Measurements from ENCODE around the gene ARL15. TPM values are rescaled to one million over a fixed set of nuclear protein-coding genes. Genes with fewer than 3 reads are reported as not detected.
A peak's percentile ranks its signal among the peaks of the same experiment; 100 is the strongest.

ARL15 gene
- total RNA-seq, 1 donor from 2014 or later, result 102 TPM

DNA sequence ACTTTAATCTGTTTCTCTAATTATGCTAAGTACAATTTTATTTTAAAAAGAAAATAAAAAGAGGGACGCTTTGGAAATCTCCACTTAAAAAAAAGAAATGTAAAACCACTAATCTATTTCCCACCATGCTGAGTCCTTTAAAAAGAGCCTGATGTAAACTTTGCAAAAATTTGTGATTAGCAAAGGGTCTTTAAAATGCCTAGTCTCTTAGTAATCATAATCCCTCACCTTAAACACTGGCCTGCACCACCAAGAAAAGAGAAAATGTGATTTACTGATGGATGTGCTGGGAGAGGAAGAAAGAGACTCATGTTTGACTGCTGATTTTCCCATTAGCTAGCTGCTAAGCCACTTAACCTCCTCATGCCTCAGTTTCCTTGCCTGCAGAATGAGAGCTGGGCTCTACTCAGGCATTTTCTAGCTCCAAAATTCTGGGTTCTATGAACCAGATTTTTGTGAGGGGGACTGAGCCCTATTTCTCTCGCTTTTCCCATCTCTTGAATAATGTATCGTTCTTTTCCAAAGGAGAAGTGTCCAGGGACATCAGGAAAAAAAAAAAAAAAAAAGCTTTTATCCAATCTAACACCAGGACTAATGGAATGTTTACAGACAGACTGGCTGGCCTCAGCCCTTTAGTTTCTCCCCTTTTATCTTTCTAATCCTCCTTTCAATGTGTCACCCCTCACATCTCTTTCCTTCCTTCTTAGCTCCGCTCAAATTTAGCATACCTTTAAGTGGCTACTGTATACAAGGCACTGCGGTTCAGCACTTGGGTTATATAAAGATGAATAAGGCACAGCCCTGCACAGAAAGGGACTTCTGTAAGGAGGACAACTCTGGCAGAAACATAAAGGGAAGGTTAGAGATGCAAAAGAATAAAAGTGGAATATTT is 312.4 kb downstream of the ARL15 start:
- Mint-ChIP-seq H3K4me1 (ENCODE audit: unreplicated experiment) (peaks cover 3% of the 10 kb centered on the region), H3K4me3 (ENCODE audit: unreplicated experiment) (no peak overlapping the region), H3K9me3 (ENCODE audit: unreplicated experiment) (no peaks in the 10 kb centered on the region), H3K27ac (ENCODE audit: unreplicated experiment) (no peak overlapping the region), H3K27me3 (ENCODE audit: unreplicated experiment) (peaks cover 1% of the 10 kb centered on the region), H3K36me3 (ENCODE audit: low read depth, unreplicated experiment) (no peaks in the 10 kb centered on the region)
- DNase-seq (ENCODE audit: low spot score), result no peak
- TF ChIP-seq, protein P1, sequence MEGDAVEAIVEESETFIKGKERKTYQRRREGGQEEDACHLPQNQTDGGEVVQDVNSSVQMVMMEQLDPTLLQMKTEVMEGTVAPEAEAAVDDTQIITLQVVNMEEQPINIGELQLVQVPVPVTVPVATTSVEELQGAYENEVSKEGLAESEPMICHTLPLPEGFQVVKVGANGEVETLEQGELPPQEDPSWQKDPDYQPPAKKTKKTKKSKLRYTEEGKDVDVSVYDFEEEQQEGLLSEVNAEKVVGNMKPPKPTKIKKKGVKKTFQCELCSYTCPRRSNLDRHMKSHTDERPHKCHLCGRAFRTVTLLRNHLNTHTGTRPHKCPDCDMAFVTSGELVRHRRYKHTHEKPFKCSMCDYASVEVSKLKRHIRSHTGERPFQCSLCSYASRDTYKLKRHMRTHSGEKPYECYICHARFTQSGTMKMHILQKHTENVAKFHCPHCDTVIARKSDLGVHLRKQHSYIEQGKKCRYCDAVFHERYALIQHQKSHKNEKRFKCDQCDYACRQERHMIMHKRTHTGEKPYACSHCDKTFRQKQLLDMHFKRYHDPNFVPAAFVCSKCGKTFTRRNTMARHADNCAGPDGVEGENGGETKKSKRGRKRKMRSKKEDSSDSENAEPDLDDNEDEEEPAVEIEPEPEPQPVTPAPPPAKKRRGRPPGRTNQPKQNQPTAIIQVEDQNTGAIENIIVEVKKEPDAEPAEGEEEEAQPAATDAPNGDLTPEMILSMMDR (IDR thresholded peaks at IDR 0.05; ENCODE audit: unreplicated experiment), result no peak

- TF ChIP-seq, protein P1 (IDR thresholded peaks at IDR 0.05; ENCODE audit: unreplicated experiment), result no peak
- no peak overlapping the region for H3K27ac Mint-ChIP-seq (ENCODE audit: unreplicated experiment)
- DNase-seq (ENCODE audit: low spot score), result no peak
These were observed 314.4 kb downstream of the ARL15 start for GRCh38 chr5:53996008-53996407.

GRCh38 chr5:53994148-53994547 is 316.2 kb downstream of the ARL15 start:
- Mint-ChIP-seq H3K4me3 (ENCODE audit: unreplicated experiment) (no peak overlapping the region), H3K36me3 (ENCODE audit: low read depth, unreplicated experiment) (no peaks in the 10 kb centered on the region), H3K9me3 (ENCODE audit: unreplicated experiment) (no peaks in the 10 kb centered on the region), H3K4me1 (ENCODE audit: unreplicated experiment) (peaks cover 3% of the 10 kb centered on the region), H3K27ac (ENCODE audit: unreplicated experiment) (no peak overlapping the region), H3K27me3 (ENCODE audit: unreplicated experiment) (peaks cover 1% of the 10 kb centered on the region)
- DNase-seq (ENCODE audit: low spot score), result no peak
- TF ChIP-seq, protein P1 (IDR thresholded peaks at IDR 0.05; ENCODE audit: unreplicated experiment), result no peak

More at GRCh38 chr5:53996008-53996407, 314.4 kb downstream of the ARL15 start:
- Mint-ChIP-seq H3K27me3 (ENCODE audit: unreplicated experiment) (peaks cover 1% of the 10 kb centered on the region), H3K36me3 (ENCODE audit: low read depth, unreplicated experiment) (no peaks in the 10 kb centered on the region), H3K4me1 (ENCODE audit: unreplicated experiment) (peaks cover 3% of the 10 kb centered on the region), H3K4me3 (ENCODE audit: unreplicated experiment) (no peak overlapping the region), H3K9me3 (ENCODE audit: unreplicated experiment) (no peaks in the 10 kb centered on the region)

DNA sequence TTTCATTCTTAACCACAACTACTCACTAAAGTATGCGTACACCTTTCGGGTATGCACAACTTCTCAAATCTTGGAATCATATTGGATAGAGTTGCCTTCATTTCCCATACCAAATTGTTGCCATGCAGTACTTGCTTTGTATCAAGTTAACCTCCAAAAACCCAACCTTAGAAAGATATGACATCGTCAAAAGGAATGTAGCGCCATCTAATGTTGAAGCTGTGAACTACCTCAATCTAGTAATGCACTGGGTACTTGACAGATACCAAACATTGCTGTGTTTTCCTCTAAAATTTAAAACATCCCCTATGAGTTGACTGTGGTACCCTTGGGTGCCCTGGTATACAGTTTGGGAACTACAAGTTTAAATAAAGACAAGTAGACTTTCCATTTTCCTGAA is 318.4 kb downstream of the ARL15 start:
- DNase-seq (ENCODE audit: low spot score), result peak; percentile 21
- no peak overlapping the region for H3K27ac Mint-ChIP-seq (ENCODE audit: unreplicated experiment)
- TF ChIP-seq, protein P1 (IDR thresholded peaks at IDR 0.05; ENCODE audit: unreplicated experiment), result peak; percentile 75

GRCh38 chr5:53987101-53987500 is 323.3 kb downstream of the ARL15 start:
- Mint-ChIP-seq H3K9me3 (ENCODE audit: unreplicated experiment) (no peaks in the 10 kb centered on the region), H3K27me3 (ENCODE audit: unreplicated experiment) (peaks cover 5% of the 10 kb centered on the region), H3K36me3 (ENCODE audit: low read depth, unreplicated experiment) (peaks cover 10% of the 10 kb centered on the region), H3K4me3 (ENCODE audit: unreplicated experiment) (no peak overlapping the region), H3K4me1 (ENCODE audit: unreplicated experiment) (no peaks in the 10 kb centered on the region), H3K27ac (ENCODE audit: unreplicated experiment) (no peak overlapping the region)
- no peak for DNase-seq (ENCODE audit: low spot score)
- TF ChIP-seq, protein P1 (IDR thresholded peaks at IDR 0.05; ENCODE audit: unreplicated experiment), result no peak

More for the DNA sequence above, 318.4 kb downstream of the ARL15 start:
- H3K4me3 Mint-ChIP-seq (ENCODE audit: unreplicated experiment), result no peak overlapping the region
- no peaks in the 10 kb centered on the region for H3K4me1 Mint-ChIP-seq (ENCODE audit: unreplicated experiment)
- peaks cover 2% of the 10 kb centered on the region for H3K27me3 Mint-ChIP-seq (ENCODE audit: unreplicated experiment)
- no peaks in the 10 kb centered on the region for H3K9me3 Mint-ChIP-seq (ENCODE audit: unreplicated experiment)
- no peaks in the 10 kb centered on the region for H3K36me3 Mint-ChIP-seq (ENCODE audit: low read depth, unreplicated experiment)

Data from endothelial cell (in vitro differentiated cells).